GM23338 (cell line): ENCODE data around the gene DDX46. TPM values are rescaled to one million over a fixed set of nuclear protein-coding genes. Genes with fewer than 3 reads are reported as not detected.

Experiments
- ATAC-seq: fragments of 200-7000 bp; cut with Tn5 transposase; 3 replicates; pipeline ENCODE4 v1.9.1; 2020
- DNase-seq: peaks from one replicate; pipeline ENCODE4 v3.0.0-alpha.2; 2015; ENCODE audit warnings: low spot score
- H2AFZ ChIP-seq: fragments of 200-600 bp; sonication (generic); 2 replicates; pipeline ENCODE4 v1.8.0; 2016; ENCODE audit warnings: antibody characterized with exemption, mild to moderate bottlenecking, moderate library complexity
- H3F3A ChIP-seq: fragments of 200-600 bp; sonication (generic); replicated peaks from 2 replicates; pipeline ENCODE4 v1.8.0; 2017; ENCODE audit warnings: antibody characterized with exemption, mixed run types, low read depth
- H3K27ac ChIP-seq: fragments of 200-600 bp; sonication (generic); 2 replicates; pipeline ENCODE4 v1.6.1; 2016; ENCODE audit warnings: low read depth
- H3K27me3 ChIP-seq: fragments of 200-600 bp; sonication (generic); 2 replicates; pipeline ENCODE4 v1.8.0; 2016; ENCODE audit warnings: mild to moderate bottlenecking, mixed run types, moderate library complexity; ENCODE audit not compliant: insufficient read depth
- H3K36me3 ChIP-seq: fragments of 200-600 bp; sonication (generic); 2 replicates; pipeline ENCODE4 v1.8.0; 2016; ENCODE audit warnings: mild to moderate bottlenecking; ENCODE audit not compliant: insufficient read depth
- H3K4me1 ChIP-seq: fragments of 200-600 bp; sonication (generic); 2 replicates; pipeline ENCODE4 v1.8.0; 2016; ENCODE audit warnings: mild to moderate bottlenecking, moderate library complexity; ENCODE audit not compliant: insufficient read depth
- H3K4me2 ChIP-seq: fragments of 200-600 bp; sonication (generic); 2 replicates; pipeline ENCODE4 v1.7.1; 2017; ENCODE audit warnings: mixed run types
- H3K4me3 ChIP-seq: fragments of 200-600 bp; sonication (generic); 2 replicates; pipeline ENCODE4 v1.6.1; 2016; ENCODE audit warnings: mixed run types
- H3K79me2 ChIP-seq: fragments of 200-600 bp; sonication (generic); replicated peaks from 2 replicates; pipeline ENCODE4 v1.8.0; 2017; ENCODE audit warnings: mild to moderate bottlenecking; ENCODE audit not compliant: insufficient read depth
- H3K9me2 ChIP-seq: fragments of 200-600 bp; sonication (generic); 2 replicates; pipeline ENCODE4 v1.8.0; 2017; ENCODE audit not compliant: insufficient read depth
- H4K20me1 ChIP-seq: fragments of 200-600 bp; sonication (generic); replicated peaks from 2 replicates; pipeline ENCODE4 v1.8.0; 2017; ENCODE audit warnings: mild to moderate bottlenecking; ENCODE audit not compliant: insufficient read depth
- H3K27ac Mint-ChIP-seq: 2 replicates; pipeline ENCODE4 v1.8.0; 2020; ENCODE audit warnings: inconsistent platforms, mild to moderate bottlenecking, moderate library complexity, mixed read lengths
- H3K27me3 Mint-ChIP-seq: 3 replicates; pipeline ENCODE4 v1.8.0; 2022; ENCODE audit warnings: low read depth, mild to moderate bottlenecking, moderate library complexity, mixed read lengths, inconsistent platforms; ENCODE audit not compliant: insufficient read depth, poor library complexity
- H3K36me3 Mint-ChIP-seq: 3 replicates; pipeline ENCODE4 v1.8.0; 2021; ENCODE audit warnings: low read depth, mild to moderate bottlenecking, inconsistent platforms, moderate library complexity, mixed read lengths
- H3K4me1 Mint-ChIP-seq: 3 replicates; pipeline ENCODE4 v1.8.0; 2020; ENCODE audit warnings: mild to moderate bottlenecking, inconsistent platforms, mixed read lengths
- H3K4me3 Mint-ChIP-seq: 3 replicates; pipeline ENCODE4 v1.8.0; 2021; ENCODE audit warnings: moderate library complexity, mild to moderate bottlenecking, inconsistent platforms, mixed read lengths
- H3K9me3 Mint-ChIP-seq: 3 replicates; pipeline ENCODE4 v1.8.0; 2020; ENCODE audit warnings: moderate library complexity, mild to moderate bottlenecking, inconsistent platforms, mixed read lengths
- ZNF462 ChIP-seq: fragments of 250-450 bp; sonication (Bioruptor Pico); IDR thresholded peaks from 2 replicates; pipeline ENCODE4 v1.5.0; 2020; ENCODE audit warnings: mild to moderate bottlenecking, moderate library complexity
- polyA plus RNA-seq: library from polyadenylated mRNA; unstranded; fragments of >200 nt; fragmentation: Nextera tagmentation; extraction: Ambion mirVana; gene quantifications from 2 replicates; pipeline ENCODE4 v1.2.1, GENCODE V29; 2016
- total RNA-seq: library from RNA; depleted of rRNA; stranded (reverse); fragments of >200 nt; shearing (Covaris generic); gene quantifications from 2 replicates; pipeline ENCODE4 v1.2.3, GENCODE V29; 2014
- TF ChIP-seq, protein P1 (sequence below): IDR thresholded peaks from one replicate; pipeline ENCODE4 v1.6.1; 2018; ENCODE audit warnings: antibody characterized with exemption; ENCODE audit not compliant: unreplicated experiment

Gene DDX46
- total and polyA plus RNA-seq, 2 experiments from 2014 or later: 85.6 to 91.4 TPM

- TF ChIP-seq, protein P1, sequence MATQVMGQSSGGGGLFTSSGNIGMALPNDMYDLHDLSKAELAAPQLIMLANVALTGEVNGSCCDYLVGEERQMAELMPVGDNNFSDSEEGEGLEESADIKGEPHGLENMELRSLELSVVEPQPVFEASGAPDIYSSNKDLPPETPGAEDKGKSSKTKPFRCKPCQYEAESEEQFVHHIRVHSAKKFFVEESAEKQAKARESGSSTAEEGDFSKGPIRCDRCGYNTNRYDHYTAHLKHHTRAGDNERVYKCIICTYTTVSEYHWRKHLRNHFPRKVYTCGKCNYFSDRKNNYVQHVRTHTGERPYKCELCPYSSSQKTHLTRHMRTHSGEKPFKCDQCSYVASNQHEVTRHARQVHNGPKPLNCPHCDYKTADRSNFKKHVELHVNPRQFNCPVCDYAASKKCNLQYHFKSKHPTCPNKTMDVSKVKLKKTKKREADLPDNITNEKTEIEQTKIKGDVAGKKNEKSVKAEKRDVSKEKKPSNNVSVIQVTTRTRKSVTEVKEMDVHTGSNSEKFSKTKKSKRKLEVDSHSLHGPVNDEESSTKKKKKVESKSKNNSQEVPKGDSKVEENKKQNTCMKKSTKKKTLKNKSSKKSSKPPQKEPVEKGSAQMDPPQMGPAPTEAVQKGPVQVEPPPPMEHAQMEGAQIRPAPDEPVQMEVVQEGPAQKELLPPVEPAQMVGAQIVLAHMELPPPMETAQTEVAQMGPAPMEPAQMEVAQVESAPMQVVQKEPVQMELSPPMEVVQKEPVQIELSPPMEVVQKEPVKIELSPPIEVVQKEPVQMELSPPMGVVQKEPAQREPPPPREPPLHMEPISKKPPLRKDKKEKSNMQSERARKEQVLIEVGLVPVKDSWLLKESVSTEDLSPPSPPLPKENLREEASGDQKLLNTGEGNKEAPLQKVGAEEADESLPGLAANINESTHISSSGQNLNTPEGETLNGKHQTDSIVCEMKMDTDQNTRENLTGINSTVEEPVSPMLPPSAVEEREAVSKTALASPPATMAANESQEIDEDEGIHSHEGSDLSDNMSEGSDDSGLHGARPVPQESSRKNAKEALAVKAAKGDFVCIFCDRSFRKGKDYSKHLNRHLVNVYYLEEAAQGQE: no peak
These were observed 26.5 kb downstream of the DDX46 start (continued) for GRCh38 chr5:134784946-134785620.

- H3K4me2 ChIP-seq: no peak overlapping the region
- H3F3A ChIP-seq: no peaks in the 10 kb centered on the region
- no peak overlapping the region for H3K27ac ChIP-seq
- peaks cover 64% of the 10 kb centered on the region for H3K36me3 ChIP-seq
- H3K4me1 ChIP-seq: peaks cover 5% of the 10 kb centered on the region; the same call in 1 of the 2 replicates
- no peak for ATAC-seq
- no peaks in the 10 kb centered on the region for H3K27me3 Mint-ChIP-seq
- H3K79me2 ChIP-seq: no peaks in the 10 kb centered on the region; the same call in 1 of the 2 replicates
- no peaks in the 10 kb centered on the region for H3K9me3 Mint-ChIP-seq
- H4K20me1 ChIP-seq: peaks cover 9% of the 10 kb centered on the region; the same call in 1 of the 2 replicates
- no peak overlapping the region for H3K4me3 ChIP-seq
- no peak overlapping the region for H3K4me3 Mint-ChIP-seq
- no peak overlapping the region for H3K27ac Mint-ChIP-seq
- H3K9me2 ChIP-seq: no peaks in the 10 kb centered on the region
- H3K27me3 ChIP-seq: no peaks in the 10 kb centered on the region
- H3K4me1 Mint-ChIP-seq: peaks cover 14% of the 10 kb centered on the region; the same call in 2 of the 3 replicates
- DNase-seq: no peak
- H2AFZ ChIP-seq: no peak overlapping the region
- no peak for TF ChIP-seq ZNF462
- peaks cover 90% of the 10 kb centered on the region for H3K36me3 Mint-ChIP-seq
These were observed 29.1 kb downstream of the DDX46 start for GRCh38 chr5:134787692-134788091.
